GM19240 (cell line): ENCODE measurements around the gene SRPK1.
A peak's percentile ranks its signal among the peaks of the same experiment; 100 is the strongest.
"Not testable (repeated sequence)": the region's sequence is repeated elsewhere in the genome, so short reads cannot be mapped to it uniquely, and the experiment has no call there.

Experiments used
- DNase-seq: peaks from one replicate; pipeline ENCODE4 v3.0.0; 2011; ENCODE audit warnings: low spot score; ENCODE audit not compliant: insufficient read length

SRPK1 gene

DNA sequence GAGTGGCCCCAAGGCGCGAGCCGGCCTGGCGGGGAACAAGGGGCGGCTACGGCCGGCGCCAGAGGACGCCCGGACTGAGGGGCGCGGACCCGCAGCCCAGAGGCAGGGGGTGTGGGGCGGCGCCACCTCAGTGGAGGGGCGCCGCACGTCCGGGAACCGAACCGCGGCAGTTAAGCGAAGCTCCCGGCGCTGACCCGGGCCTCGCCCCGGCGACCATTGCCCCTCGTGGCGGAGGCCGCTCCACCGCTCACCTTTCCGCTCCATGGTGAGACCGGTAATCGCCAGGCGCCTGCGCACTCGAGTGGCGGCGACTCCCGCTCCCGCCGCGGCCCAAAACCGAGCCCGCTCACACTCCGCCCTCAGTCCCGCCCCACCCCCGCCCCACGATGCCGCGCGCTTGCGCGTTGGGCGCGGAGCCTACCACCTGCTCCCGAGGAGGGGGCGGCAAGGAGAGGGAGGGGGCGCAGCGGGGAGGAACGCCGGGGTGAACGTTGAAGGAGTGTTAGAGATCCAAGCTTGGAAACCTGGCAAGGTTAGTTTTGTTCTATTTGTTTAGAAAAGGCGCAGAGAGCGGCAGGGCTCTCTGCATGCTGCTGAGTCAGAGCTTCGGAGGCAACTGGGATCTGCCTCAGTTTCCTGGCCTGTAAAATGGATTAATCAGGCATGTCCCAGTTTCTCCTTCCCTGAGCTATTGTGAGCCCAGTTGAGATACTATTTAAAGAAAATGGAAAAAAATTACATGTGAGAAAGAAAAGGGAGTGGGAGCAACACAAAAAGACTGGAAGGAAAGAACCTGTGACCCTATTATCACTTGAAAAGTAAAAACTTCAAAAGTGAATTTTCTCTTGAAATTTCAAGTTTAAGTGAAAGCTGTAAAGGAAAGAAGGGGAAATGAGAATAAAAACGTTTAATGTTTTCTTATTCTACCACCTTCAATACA, at the start of gene SRPK1:
SRPK1 (minus strand) TSS at position 306 of the 940 bp plus-strand sequence; CDS start at position 264, 42 bp downstream.
- DNase-seq, result peak; percentile 92

DNA sequence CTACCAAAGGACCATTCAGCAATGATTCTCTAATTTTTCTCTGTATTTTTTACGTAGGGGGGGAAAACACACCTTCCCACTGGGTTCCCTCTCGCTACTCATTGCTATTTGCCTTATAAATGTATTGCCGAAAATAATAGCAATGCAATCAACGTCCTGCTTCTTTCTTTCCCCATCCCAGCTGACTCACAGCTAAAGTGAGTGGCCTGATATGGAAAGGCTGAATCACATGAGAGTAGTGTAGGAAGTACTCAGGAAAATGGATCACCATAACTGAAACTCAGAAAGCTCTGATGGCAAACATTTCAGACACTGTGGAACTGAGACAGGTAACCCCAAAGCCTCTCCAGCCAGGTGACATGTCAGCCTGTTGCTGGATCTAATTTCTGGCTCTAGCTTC, 49.3 kb upstream of the SRPK1 start:
- no peak for DNase-seq

DNA sequence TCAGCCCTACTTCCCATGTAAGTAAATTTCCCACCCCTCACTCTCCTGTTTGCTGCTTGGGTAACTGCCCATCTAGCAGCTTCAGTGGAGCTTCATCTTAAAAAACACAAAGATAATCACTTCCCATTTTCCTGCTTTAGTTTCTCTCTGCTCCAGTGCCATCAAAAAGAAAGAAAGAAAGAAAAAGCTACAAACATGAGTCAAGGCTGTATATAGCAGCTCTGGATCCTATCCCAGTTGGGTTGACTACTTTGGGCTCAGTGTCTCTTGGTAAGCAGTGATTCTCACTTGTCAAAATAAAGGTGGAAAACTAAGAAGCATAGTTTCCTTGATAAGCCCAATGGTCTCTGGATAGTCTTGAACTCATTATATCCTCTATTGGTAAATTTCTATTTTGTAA, 48.7 kb upstream of the SRPK1 start:
- no peak for DNase-seq

DNA sequence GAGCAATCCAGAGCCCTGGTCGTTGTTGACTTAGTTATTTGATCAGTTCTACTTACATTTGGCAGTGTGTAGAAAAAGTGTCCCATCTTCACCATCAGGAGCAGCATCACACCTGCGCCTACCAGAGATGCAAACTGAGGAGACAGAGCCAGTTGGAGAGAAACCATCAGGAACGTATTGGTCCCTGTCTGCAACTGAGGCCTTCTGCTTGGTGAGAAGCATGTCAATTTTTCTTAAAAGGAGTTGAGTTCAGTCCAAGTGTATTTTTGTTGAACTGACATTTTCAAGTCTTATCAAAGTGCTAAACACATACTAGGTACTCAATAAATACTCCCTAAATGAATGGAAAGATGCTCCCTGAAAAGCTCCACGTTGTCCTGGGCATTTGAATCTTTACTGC, 47.9 kb upstream of the SRPK1 start:
- DNase-seq, result no peak

DNA sequence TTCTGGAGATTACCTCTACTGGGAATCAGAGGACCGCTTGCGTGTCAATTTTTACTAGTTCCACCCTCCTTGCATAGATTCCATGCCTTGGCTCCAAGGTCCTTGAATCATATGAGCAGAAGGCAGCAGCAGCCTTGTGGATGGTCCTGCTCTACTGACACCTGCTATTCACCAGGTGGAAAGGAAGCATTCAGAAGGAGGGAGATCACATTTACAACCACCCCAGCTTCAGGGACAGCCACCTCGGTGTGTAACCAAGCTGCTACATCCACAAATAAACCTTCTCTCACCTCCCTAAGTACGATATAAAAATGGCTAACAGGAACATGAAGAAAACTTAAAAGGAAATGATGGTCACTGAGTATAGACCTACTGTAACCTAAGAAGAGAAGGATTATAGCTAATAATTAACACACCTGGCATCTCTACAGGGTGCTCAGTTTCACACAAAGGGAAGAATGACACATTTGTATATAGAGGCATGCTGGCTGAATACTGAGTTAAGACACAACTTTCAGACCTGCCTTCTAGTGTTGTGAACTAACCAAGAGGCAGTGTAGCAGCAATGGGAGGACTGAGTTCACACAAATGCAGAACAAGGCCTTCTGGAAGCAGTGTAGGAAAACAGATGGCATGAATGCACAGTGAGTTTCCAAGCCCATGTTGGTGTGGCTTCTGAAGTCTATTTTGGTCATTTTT, 46.3 kb upstream of the SRPK1 start:
- no peak for DNase-seq

DNA sequence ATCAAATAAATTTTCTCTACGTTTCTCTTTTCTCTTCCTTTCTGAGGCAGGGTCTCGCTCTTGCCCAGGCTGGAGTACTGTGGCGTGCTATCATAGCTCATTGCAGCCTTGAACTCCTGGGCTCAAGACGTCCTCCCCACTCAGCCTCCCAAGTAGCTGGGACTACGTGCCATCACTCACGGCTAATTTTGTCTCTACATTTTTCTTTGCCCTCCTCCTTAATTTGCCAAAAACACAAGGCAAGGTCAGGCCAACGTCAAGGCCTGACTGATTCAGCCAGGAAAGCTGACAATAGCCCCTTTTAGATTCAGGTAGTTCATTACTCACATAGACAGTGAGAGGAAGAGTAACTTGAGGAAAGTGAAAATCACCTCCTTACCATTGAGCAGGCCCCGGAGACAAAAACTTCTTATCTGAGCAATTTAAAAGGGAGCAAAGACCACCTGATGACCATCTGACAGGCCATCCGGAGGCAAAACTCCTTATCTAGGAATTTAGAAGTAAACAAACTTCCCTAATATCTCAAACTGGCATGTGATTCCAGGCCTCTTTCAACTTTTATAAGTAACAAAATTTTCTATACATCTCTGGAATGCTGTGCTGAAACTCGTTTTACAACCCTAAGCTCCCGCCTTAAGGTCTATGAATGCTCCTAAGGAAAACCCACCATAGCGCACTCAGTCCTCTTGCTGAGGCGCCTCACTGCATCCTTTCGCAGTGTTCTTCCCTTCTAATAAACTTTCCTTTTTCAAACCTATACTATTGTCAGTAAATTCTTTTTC, 42.1 kb upstream of the SRPK1 start:
- no peak for DNase-seq

DNA sequence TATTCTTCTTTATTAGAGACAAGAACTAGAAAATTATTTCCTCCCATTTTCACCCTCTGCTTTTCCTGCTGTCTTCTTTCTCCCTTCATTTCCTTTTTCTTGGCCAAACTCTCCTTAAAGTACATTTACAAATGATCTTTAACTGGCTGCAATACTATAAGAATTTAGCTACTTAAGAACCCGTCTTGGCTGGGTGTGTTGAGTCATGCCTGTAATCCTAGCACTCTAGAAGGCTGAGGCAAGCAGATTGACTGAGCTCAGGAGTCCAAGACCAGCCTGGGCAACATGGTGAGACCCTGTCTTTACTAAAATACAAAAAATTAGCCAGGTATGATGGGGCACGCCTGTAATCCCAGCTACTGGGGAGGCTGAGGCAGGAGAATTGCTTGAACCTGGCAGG, 39.3 kb upstream of the SRPK1 start:
- DNase-seq, result no peak

DNA sequence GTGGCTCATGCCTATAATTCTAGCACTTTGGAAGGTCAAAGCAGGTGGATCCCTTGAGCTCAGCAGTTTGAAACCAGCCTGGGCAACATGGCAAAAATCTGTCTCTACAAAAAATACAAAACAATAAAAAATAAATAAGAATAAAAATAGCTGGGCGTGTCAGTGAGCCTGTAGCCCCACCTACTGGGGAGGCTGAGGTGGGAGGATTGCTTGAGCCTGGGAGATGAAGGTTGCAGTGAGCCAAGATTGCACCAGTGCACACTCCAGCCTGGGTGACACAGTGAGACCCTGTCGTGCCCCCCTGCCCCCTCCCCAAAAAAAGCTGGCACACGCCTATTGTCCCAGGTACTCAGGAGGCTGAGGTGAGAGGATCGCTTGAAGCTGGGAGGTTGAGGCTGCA, 35.1 kb upstream of the SRPK1 start:
- DNase-seq, result no peak

DNA sequence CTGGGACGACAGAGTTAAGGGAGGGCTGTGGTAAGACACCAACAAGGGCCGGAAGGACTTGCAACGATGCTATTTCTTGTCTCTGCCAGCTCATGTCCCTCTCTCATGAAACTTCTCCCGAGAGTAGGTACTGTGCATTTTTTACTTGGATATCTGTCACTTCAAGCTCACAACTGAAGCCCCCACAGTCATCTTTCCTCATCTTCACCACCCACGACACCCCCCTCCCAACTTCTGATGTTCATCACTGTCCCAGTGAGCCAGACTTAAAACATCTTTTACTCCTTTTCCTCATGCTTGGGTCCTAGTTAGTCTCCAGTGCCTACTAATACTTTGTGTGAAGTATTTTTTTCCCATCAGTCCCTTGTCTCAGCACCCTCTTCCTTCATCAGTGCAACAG, 34.6 kb upstream of the SRPK1 start:
- no peak for DNase-seq

DNA sequence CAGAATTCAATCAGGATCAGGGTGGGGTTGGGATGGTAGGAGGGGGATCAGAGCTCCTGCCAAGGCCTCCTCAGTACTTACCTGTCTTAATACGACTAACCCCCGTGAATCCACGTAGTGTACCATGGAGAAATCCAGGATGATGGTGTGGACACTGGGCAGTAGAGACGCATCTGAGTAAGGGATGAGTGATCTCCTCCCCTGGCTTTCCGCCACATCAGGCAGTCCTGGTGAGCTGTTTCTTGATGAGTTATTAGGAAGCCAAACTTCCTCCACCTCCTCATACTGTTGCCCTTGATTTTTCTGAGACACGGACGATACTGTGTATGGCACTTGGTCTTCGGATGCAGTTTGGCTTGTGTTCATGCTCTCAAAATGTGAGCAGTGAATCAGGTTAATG, 34.2 kb upstream of the SRPK1 start:
- no peak for DNase-seq

DNA sequence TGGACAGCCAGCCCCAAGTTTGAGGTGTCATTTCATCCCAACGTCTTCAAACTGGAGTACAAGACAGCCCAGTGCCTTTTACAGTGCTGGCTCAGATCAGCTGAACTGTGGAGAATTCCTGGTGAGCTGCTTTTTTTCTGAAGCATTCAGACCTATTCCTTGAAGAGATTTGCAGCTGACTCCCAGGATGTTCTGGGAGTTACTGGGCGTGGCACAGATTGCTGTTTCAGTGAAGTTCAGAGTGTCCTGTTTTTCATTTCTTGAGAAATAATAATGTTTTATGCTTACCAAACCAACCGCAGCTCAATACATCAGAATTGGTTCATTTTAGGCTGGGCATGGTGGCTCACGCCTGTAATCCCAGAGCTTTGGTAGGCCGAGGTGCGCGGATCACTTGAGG, 33.4 kb upstream of the SRPK1 start:
- no peak for DNase-seq

DNA sequence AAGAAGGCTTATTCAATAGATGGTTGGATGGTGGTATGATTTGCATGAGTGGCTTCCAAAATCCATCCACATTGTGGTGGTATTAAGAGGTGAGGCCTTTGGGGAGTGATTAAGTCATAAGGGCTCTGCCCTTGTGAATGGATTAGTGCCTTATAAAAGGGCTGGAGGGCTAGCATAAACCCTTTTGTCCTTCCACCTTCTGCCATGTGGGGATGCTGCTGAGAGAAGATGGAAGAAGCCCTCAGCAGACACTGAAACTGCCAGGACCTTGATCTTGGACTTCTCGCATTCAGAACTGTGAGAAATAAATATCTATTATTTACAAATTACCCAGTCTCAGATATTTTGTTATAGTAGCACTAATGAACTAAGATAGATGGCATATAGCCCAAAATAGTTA, 27.8 kb upstream of the SRPK1 start:
- no peak for DNase-seq

DNA sequence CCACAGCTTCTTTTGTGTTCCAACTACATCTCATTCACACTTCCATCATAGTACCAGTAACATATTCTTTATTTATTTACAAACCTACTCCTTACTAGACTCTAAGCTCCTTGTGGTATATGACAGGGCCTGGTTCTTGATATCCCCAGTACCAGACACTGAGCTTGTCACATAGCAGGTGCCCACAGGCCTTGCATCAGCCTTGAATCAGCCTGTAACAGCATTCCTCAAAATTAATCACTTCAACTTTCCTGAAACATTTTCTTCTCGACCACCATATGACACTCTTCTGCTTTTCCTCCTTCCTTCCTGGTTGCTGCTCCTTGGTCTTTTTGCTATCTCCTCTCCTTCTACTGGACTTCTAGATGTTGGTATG, 24.7 kb upstream of the SRPK1 start:
- no peak for DNase-seq

DNA sequence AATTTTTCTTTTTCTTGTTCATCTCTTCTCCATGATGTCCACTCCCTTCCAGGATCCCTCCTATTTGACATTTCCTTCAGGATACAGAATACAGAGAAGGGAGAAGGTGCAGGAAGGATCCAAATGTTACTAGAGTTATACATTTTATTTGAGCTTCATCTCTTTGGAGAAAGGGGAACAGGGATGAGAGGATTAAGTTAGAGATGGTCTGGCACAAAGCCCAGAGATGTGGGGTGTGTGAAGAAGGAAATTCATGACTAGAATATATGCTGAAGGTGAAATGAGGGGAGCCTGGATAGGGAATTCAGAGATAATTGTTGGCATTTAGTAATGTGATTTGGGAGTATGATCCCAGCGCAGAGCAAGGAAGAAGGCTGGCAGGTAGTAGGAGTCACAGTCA, 22.5 kb upstream of the SRPK1 start:
- DNase-seq, result no peak

DNA sequence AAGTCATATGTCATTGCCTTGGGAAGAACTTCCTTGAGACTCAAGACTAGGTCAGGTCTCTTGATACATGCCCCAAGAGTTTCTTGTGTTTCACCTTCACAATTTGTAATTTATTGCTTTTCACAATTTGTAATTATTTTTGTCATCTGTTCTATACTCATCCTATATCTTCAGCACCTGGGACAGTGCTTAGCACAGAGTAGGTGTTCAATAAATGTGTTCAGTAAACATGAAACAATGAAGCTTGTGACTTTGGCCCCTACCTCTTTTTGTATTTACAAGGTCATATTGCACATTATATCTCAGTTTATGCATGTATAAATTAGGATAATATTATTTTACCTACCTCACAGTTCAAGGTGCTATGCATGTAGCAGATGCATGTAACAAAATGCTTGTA, 21.5 kb upstream of the SRPK1 start:
- DNase-seq, result no peak

DNA sequence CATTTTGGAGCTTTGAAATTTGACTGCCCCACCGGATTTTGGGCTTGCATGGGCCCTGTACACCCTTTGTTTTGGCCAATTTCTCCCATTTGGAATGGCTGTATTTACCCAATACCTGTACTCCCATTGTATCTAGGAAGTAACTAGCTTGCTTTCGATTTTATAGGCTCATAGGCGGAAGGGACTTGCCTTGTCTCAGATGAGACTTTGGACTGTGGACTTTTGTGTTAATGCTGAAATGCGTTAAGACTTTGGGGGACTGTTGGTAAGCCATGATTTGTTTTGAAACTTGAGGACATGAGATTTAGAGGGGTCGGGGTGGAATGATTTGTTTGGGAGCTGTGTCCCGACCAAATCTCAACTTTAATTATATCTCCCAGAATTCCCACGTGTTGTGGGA, 20.3 kb upstream of the SRPK1 start:
- DNase-seq, result not testable (repeated sequence)

DNA sequence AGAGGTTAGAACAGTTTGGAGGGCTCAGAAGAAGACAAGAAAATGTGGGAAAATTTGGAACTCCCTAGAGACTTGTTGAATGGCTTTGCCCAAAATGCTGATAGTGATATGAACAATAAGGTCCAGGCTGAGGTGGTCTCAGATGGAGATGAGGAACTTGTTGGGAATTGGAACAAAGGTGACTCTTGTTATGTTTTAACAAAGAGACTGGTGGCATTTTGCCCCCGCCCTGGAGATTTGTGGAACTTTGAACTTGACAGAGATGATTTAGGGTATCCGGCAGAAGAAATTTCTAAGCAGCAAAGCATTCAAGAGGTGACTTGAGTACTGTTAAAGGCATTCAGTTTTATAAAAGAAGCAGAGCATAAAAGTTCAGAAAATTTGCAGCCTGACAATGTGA, 19.1 kb upstream of the SRPK1 start:
- DNase-seq, result not testable (repeated sequence)

DNA sequence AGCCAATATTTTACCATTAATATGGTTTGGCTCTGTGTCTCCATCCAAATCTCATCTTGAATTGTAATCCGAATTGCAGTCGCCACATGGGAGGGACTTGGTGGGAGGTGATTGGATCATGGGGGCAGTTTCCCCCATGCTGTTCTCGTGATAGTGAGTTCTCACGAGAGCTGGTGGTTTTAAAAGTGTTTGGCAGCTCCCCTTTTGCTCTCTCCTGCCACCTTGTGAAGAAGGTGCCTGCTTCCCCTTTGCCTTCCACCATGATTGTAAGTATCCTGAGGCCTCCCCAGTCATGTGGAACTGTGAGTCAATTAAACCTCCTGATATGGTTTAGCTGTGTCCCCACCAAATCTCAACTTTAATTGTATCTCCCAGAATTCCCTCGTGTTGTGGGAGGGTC, 18.4 kb upstream of the SRPK1 start:
- not testable (repeated sequence) for DNase-seq

DNA sequence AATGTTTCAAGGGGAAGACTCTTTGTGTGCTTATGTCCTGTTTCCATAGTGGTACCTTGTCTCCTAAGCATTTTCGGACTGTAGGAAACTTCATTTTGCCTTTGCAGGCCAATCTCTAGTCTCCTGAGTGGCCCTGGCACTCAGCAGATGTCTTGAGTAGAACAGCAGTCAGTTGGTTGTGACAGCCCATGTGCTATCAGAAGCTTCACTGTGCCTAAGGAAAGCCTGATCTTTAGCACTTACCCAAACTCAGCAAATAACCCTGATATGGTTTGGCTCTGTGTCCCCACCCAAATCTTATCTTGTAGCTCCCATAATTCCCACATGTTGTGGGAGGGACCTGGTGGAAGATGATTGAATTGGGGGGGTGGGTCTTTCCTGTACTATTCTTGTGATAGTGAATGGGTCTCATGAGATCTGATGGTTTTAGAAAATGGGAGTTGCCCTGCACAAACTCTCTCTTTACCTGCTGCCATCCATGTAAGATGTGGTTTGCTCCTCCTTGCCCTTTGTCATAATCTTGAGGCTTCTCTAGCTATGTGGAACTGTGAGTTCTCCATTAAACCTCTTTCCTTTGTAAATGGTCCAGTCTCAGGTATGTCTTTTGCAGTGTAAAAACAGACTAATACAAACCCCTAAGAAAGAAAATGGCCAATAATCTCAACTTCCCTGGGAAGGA, 15.9 kb upstream of the SRPK1 start:
- DNase-seq, result no peak

DNA sequence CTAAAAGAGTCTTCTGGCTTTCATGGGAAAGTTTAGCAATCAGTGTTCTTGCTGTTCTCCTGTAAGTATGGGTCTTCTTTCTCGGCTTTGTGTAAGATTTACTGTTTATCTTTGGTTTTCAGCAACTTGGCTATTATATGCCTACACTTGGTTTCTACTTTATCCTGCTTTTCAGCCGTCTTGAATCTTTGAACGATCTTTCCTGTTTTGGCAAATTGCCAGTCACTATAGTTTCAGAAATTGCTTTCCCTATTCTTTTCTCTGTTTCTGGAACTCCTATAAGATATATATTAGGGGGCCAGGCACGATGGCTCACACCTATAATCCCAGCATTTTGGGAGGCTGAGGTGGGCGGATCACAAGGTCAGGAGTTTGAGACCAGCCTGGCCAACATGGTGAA, 14.6 kb upstream of the SRPK1 start:
- no peak for DNase-seq

DNA sequence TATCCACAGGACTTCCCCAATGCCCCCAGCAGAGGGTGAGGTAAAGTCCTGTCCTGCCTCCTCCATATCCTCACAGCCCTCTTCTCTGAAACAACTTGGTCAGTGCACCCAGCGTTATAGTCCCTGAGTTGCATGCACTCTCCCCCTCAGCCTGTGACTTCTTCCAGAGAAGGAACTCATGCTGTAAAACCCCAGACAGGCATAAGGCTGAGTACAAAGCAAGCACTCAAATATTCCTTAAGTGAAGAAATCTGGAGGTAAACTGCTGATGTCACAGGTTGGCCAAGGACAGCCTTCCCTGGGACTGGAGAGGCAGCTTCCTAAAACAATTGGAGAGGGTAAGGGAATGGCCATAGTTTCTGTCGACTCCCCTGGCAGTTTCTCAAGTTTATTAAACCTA, 12.9 kb upstream of the SRPK1 start:
- no peak for DNase-seq
